ENCODE data around the gene OR12D2. TPM values are rescaled to one million over a fixed set of nuclear protein-coding genes. Genes with fewer than 3 reads are reported as not detected.
"Not testable (repeated sequence)": the region's sequence is repeated elsewhere in the genome, so short reads cannot be mapped to it uniquely, and the experiment has no call there.

The OR12D2 gene
- total RNA-seq = not detected

GRCh38 chr6:29395331-29395730 is at the start of gene OR12D2:
TSS of gene OR12D2 (plus strand) at chr6:29395631. CDS start at chr6:29396700, 1,069 bp downstream.
- Mint-ChIP-seq H3K27ac (no peak within 1 kb of the TSS), H3K9me3 (no peaks in the 10 kb centered on the region), H3K36me3 (no peaks in the 10 kb centered on the region), H3K27me3 (peaks cover 7% of the 10 kb centered on the region), H3K4me3 (no peak within 1 kb of the TSS), H3K4me1 (no peaks in the 10 kb centered on the region)
- ATAC-seq (ENCODE audit: low read depth) = no peak
- no peak for DNase-seq
- POLR2A ChIA-PET = no interaction called here

- H3K36me3 Mint-ChIP-seq; H3K27ac Mint-ChIP-seq; H3K9me3 Mint-ChIP-seq; ATAC-seq (ENCODE audit: low read depth); H3K4me1 Mint-ChIP-seq; H3K4me3 Mint-ChIP-seq; POLR2A ChIA-PET; DNase-seq: not testable (repeated sequence)
- peaks cover 12% of the 10 kb centered on the region for H3K27me3 Mint-ChIP-seq
Observed at GRCh38 chr6:29349348-29349747, 46.1 kb upstream of the OR12D2 start.

- Mint-ChIP-seq H3K9me3 (no peaks in the 10 kb centered on the region), H3K4me1 (no peaks in the 10 kb centered on the region), H3K4me3 (no peak overlapping the region), H3K36me3 (no peaks in the 10 kb centered on the region), H3K27me3 (peaks cover 10% of the 10 kb centered on the region), H3K27ac (no peak overlapping the region)
- DNase-seq (no peak), ATAC-seq (ENCODE audit: low read depth) (no peak)
- POLR2A ChIA-PET = no interaction called here
Observed at GRCh38 chr6:29354980-29355379, 40.5 kb upstream of the OR12D2 start.

- POLR2A ChIA-PET = no interaction called here
- ATAC-seq (ENCODE audit: low read depth) (no peak), DNase-seq (no peak)
- no peaks in the 10 kb centered on the region for H3K36me3 Mint-ChIP-seq
- no peak overlapping the region for H3K4me3 Mint-ChIP-seq
- H3K27me3 Mint-ChIP-seq = peaks cover 10% of the 10 kb centered on the region
- H3K9me3 Mint-ChIP-seq = no peaks in the 10 kb centered on the region
- H3K27ac Mint-ChIP-seq = no peak overlapping the region
- H3K4me1 Mint-ChIP-seq = no peaks in the 10 kb centered on the region
Observed at GRCh38 chr6:29355603-29356002, 39.8 kb upstream of the OR12D2 start.

GRCh38 chr6:29368765-29369164 is 26.7 kb upstream of the OR12D2 start, which contains the start of gene OR5V1:
TSS of gene OR5V1 (minus strand) at chr6:29368865. CDS start at chr6:29356195, 12,670 bp downstream.
- H3K4me1 Mint-ChIP-seq = no peaks in the 10 kb centered on the region

GRCh38 chr6:29375191-29375590 is 20.2 kb upstream of the OR12D2 start, which contains the start of gene OR12D3:
TSS of gene OR12D3 (minus strand) at chr6:29375291. CDS start at chr6:29375287, 4 bp downstream.
- no peaks in the 10 kb centered on the region for H3K4me1 Mint-ChIP-seq
- H3K36me3 Mint-ChIP-seq = no peaks in the 10 kb centered on the region
- POLR2A ChIA-PET = interaction anchor here (0.6 kb wide), 1 partner anchor 36 kb away, joined by 4 read pairs; no protein-coding TSS in a partner anchor
- ATAC-seq (ENCODE audit: low read depth) (no peak), DNase-seq (no peak)
- H3K27me3 Mint-ChIP-seq = peaks cover 24% of the 10 kb centered on the region
- no peak within 1 kb of the TSS for H3K27ac Mint-ChIP-seq
- no peaks in the 10 kb centered on the region for H3K9me3 Mint-ChIP-seq
- H3K4me3 Mint-ChIP-seq = no peak within 1 kb of the TSS

More at GRCh38 chr6:29368765-29369164, 26.7 kb upstream of the OR12D2 start, which contains the start of gene OR5V1:
- Mint-ChIP-seq H3K9me3 (no peaks in the 10 kb centered on the region), H3K4me3 (no peak within 1 kb of the TSS), H3K27ac (no peak within 1 kb of the TSS), H3K36me3 (no peaks in the 10 kb centered on the region), H3K27me3 (peaks cover 5% of the 10 kb centered on the region)
- ATAC-seq (ENCODE audit: low read depth) = no peak
- POLR2A ChIA-PET = no interaction called here
- DNase-seq = no peak

- no peak for ATAC-seq (ENCODE audit: low read depth)
- H3K4me1 Mint-ChIP-seq = no peaks in the 10 kb centered on the region
- DNase-seq = no peak
- POLR2A ChIA-PET = no interaction called here
- no peak overlapping the region for H3K27ac Mint-ChIP-seq
- H3K36me3 Mint-ChIP-seq = no peaks in the 10 kb centered on the region
- no peak overlapping the region for H3K4me3 Mint-ChIP-seq
- no peaks in the 10 kb centered on the region for H3K9me3 Mint-ChIP-seq
- peaks cover 26% of the 10 kb centered on the region for H3K27me3 Mint-ChIP-seq
Observed at GRCh38 chr6:29376003-29376402, 19.4 kb upstream of the OR12D2 start.

- H3K27ac Mint-ChIP-seq = no peak overlapping the region
- DNase-seq = no peak
- no peaks in the 10 kb centered on the region for H3K36me3 Mint-ChIP-seq
- no peak overlapping the region for H3K4me3 Mint-ChIP-seq
- H3K9me3 Mint-ChIP-seq = no peaks in the 10 kb centered on the region
- no peak for ATAC-seq (ENCODE audit: low read depth)
- peaks cover 5% of the 10 kb centered on the region for H3K27me3 Mint-ChIP-seq
- H3K4me1 Mint-ChIP-seq = no peaks in the 10 kb centered on the region
- POLR2A ChIA-PET = no interaction called here
Observed at GRCh38 chr6:29388533-29388932, 6.9 kb upstream of the OR12D2 start.

- POLR2A ChIA-PET = no interaction called here
- Mint-ChIP-seq H3K4me1 (no peaks in the 10 kb centered on the region), H3K27ac (no peak overlapping the region), H3K9me3 (no peaks in the 10 kb centered on the region), H3K27me3 (peaks cover 11% of the 10 kb centered on the region), H3K36me3 (no peaks in the 10 kb centered on the region), H3K4me3 (no peak overlapping the region)
- ATAC-seq (ENCODE audit: low read depth) (no peak), DNase-seq (no peak)
Observed at GRCh38 chr6:29399525-29399924, 4.1 kb downstream of the OR12D2 start.

- POLR2A ChIA-PET = no interaction called here
- Mint-ChIP-seq H3K4me1 (no peaks in the 10 kb centered on the region), H3K27me3 (peaks cover 13% of the 10 kb centered on the region), H3K4me3 (no peak overlapping the region), H3K27ac (no peak overlapping the region), H3K9me3 (peaks cover 2% of the 10 kb centered on the region), H3K36me3 (no peaks in the 10 kb centered on the region)
- ATAC-seq (ENCODE audit: low read depth) = no peak
- DNase-seq = no peak
Observed at GRCh38 chr6:29403801-29404200, 8.4 kb downstream of the OR12D2 start.

- peaks cover 3% of the 10 kb centered on the region for H3K9me3 Mint-ChIP-seq
- no peaks in the 10 kb centered on the region for H3K4me1 Mint-ChIP-seq
- no peak for ATAC-seq (ENCODE audit: low read depth)
- POLR2A ChIA-PET = no interaction called here
- H3K27me3 Mint-ChIP-seq = peaks cover 20% of the 10 kb centered on the region
- H3K27ac Mint-ChIP-seq = no peak within 1 kb of the TSS
- no peaks in the 10 kb centered on the region for H3K36me3 Mint-ChIP-seq
- no peak within 1 kb of the TSS for H3K4me3 Mint-ChIP-seq
- DNase-seq = no peak
Observed at GRCh38 chr6:29414588-29414987, 19.2 kb downstream of the OR12D2 start, which contains the start of gene OR12D1. TSS of gene OR12D1 (plus strand) at chr6:29414928.

- ATAC-seq (ENCODE audit: low read depth) (no peak), DNase-seq (no peak)
- no peak overlapping the region for H3K4me3 Mint-ChIP-seq
- POLR2A ChIA-PET = no interaction called here
- H3K9me3 Mint-ChIP-seq = no peaks in the 10 kb centered on the region
- H3K36me3 Mint-ChIP-seq = no peaks in the 10 kb centered on the region
- H3K27me3 Mint-ChIP-seq = peaks cover 24% of the 10 kb centered on the region
- no peak overlapping the region for H3K27ac Mint-ChIP-seq
- peaks cover under 1% of the 10 kb centered on the region for H3K4me1 Mint-ChIP-seq
Observed at GRCh38 chr6:29419516-29419915, 24.1 kb downstream of the OR12D2 start.

- Mint-ChIP-seq H3K36me3 (no peaks in the 10 kb centered on the region), H3K4me1 (peaks cover 2% of the 10 kb centered on the region), H3K9me3 (no peaks in the 10 kb centered on the region), H3K4me3 (no peak overlapping the region), H3K27ac (no peak overlapping the region), H3K27me3 (peaks cover 15% of the 10 kb centered on the region)
- no peak for DNase-seq
- no peak for ATAC-seq (ENCODE audit: low read depth)
- POLR2A ChIA-PET = no interaction called here
Observed at GRCh38 chr6:29424168-29424567, 28.7 kb downstream of the OR12D2 start.

GRCh38 chr6:29424575-29424974 is 29.1 kb downstream of the OR12D2 start:
- Mint-ChIP-seq H3K4me1 (peaks cover 2% of the 10 kb centered on the region), H3K36me3 (no peaks in the 10 kb centered on the region), H3K27ac (no peak overlapping the region), H3K9me3 (no peaks in the 10 kb centered on the region), H3K4me3 (no peak overlapping the region), H3K27me3 (peaks cover 15% of the 10 kb centered on the region)
- ATAC-seq (ENCODE audit: low read depth) = no peak
- POLR2A ChIA-PET = no interaction called here
- no peak for DNase-seq

GRCh38 chr6:29425075-29425474 is 29.6 kb downstream of the OR12D2 start:
- Mint-ChIP-seq H3K27me3 (peaks cover 12% of the 10 kb centered on the region), H3K4me1 (peaks cover 2% of the 10 kb centered on the region), H3K36me3 (no peaks in the 10 kb centered on the region), H3K27ac (no peak overlapping the region), H3K4me3 (no peak overlapping the region), H3K9me3 (no peaks in the 10 kb centered on the region)
- DNase-seq (no peak), ATAC-seq (ENCODE audit: low read depth) (no peak)
- POLR2A ChIA-PET = no interaction called here

Measured in activated naive CD8-positive, alpha-beta T cell treated with anti-CD3 and anti-CD28 coated beads, Interleukin-2, amount 10 ng/mL, durations not matched to agents 7 days and 5 days (primary cell).